Effector memory CD8-positive, alpha-beta T cell (primary cell): ENCODE results near the gene HPDL.
"Not testable (repeated sequence)": the region's sequence is repeated elsewhere in the genome, so short reads cannot be mapped to it uniquely, and the experiment has no call there.

Experiments used
- ATAC-seq: fragments of 150-1000 bp; cut with Tn5 transposase; replicated peaks from 2 replicates; pipeline ENCODE4 v1.10.0; 2021; ENCODE audit warnings: mild to moderate bottlenecking, moderate library complexity
- DNase-seq, 3 experiments: peaks; one replicate each; pipeline ENCODE4 v3.0.0; 2021
- H3K27ac Mint-ChIP-seq, 2 donors: one replicate each; pipeline ENCODE4 v1.8.0; 2022; ENCODE audit warnings: mild to moderate bottlenecking in 2 of 2, mixed read lengths in 2 of 2, moderate library complexity in 2 of 2
- H3K27me3 Mint-ChIP-seq, 2 donors: one replicate each; pipeline ENCODE4 v1.8.0; 2022; ENCODE audit warnings: mixed read lengths in 2 of 2
- H3K36me3 Mint-ChIP-seq: one replicate; pipeline ENCODE4 v1.8.0; 2022; ENCODE audit warnings: mild to moderate bottlenecking, moderate library complexity, mixed read lengths; ENCODE audit not compliant: insufficient read depth
- H3K4me1 Mint-ChIP-seq, 2 donors: one replicate each; pipeline ENCODE4 v1.8.0; 2022; ENCODE audit warnings: low read depth in 2 of 2, mixed read lengths in 2 of 2
- H3K4me3 Mint-ChIP-seq, 2 donors: one replicate each; pipeline ENCODE4 v1.8.0; 2022; ENCODE audit warnings: mild to moderate bottlenecking in 2 of 2, mixed read lengths in 2 of 2, moderate library complexity in 2 of 2
- H3K9me3 Mint-ChIP-seq, 2 donors: one replicate each; pipeline ENCODE4 v1.8.0; 2022; ENCODE audit warnings: mixed read lengths in 2 of 2

The HPDL gene

DNA sequence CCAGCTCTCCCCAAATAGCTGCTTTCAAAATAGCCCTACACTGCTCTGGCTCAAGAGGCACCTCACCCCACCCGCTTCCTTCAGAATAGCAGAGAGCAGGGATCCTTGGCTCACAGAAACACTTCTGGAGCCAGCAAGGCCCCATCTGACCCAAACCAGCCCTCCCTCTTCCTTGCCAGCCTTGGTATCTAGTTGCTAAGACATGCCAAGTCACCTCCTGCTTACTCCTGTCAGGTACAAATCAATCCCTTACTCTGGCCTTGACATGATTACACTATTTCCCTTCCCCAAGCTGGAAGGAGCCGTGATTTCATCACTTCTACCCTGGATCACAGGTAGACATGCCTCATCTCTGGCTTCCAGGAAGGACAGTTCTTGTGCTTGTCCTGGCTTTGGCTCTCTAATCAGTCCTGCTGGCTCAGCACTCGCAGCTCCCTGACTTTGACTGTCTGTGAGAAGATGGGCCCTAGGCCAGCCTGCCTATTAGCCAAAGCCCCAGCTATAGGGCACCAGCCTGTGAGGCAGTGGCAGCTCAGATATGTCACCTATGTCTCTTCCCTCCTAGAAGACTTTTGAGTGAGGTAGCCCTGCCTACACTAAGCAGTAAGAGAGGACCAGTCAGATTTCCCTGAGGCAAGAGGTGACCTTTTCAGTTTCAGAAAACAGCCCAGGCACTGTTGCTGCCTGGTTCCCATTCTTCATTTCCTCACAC is 22.4 kb downstream of the HPDL start:
- Mint-ChIP-seq H3K27ac (peak overlapping the region in 1 of 2 donors; percentile 52), H3K9me3 (no peaks in the 10 kb centered on the region), H3K4me3 (no peak overlapping the region), H3K36me3 (peaks cover 14% of the 10 kb centered on the region), H3K27me3 (no peaks in the 10 kb centered on the region), H3K4me1 (no peaks in the 10 kb centered on the region)
- no peak for ATAC-seq
- DNase-seq = no peak

DNA sequence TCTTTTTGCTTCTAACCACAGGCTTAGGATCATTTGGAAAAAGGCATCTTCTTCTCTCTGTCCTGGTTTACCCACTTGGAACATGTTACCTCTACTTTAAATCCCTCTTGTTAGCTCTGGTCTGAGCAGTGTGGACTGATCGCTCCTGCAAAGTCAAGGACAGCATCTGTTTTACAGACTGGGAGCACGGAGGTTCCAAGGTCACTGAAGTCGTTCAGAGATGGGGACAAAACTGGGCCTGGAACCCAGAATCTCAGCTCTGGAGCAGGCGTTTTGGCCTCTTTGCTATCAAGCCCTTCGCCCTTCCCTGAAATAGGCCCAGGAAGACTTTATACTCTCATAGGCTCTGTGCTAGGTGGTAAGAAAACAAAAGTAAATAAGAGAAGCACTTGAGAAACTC is 24.8 kb downstream of the HPDL start:
- H3K4me1 Mint-ChIP-seq = no peaks in the 10 kb centered on the region
- H3K9me3 Mint-ChIP-seq = no peaks in the 10 kb centered on the region
- H3K36me3 Mint-ChIP-seq = peaks cover under 1% of the 10 kb centered on the region
- H3K4me3 Mint-ChIP-seq = no peak overlapping the region
- no peak overlapping the region for H3K27ac Mint-ChIP-seq
- DNase-seq = no peak
- no peaks in the 10 kb centered on the region for H3K27me3 Mint-ChIP-seq
- ATAC-seq = no peak

DNA sequence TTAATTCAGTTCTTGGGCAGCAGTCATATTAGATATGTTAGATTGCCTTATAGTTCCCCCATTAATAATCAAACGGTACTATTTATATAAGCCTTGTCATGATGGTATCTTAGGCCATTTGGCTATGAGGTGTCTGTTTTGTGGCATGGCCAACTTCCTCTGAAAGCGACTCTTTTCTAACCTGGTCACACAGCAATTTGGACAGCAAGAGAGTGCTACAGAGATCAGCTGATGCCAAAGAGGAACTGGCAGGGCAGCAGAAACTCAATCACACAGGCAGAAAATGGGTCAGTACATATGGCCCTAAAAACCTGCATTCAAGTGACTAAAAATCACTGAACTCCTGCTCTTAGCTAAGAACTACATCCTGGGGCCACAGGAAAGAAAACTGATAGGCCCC is 27.0 kb downstream of the HPDL start:
- DNase-seq (no peak), ATAC-seq (no peak)
- H3K36me3 Mint-ChIP-seq = no peaks in the 10 kb centered on the region
- no peak overlapping the region for H3K27ac Mint-ChIP-seq
- no peaks in the 10 kb centered on the region for H3K4me1 Mint-ChIP-seq
- no peaks in the 10 kb centered on the region for H3K9me3 Mint-ChIP-seq
- H3K4me3 Mint-ChIP-seq = no peak overlapping the region
- H3K27me3 Mint-ChIP-seq = no peaks in the 10 kb centered on the region

DNA sequence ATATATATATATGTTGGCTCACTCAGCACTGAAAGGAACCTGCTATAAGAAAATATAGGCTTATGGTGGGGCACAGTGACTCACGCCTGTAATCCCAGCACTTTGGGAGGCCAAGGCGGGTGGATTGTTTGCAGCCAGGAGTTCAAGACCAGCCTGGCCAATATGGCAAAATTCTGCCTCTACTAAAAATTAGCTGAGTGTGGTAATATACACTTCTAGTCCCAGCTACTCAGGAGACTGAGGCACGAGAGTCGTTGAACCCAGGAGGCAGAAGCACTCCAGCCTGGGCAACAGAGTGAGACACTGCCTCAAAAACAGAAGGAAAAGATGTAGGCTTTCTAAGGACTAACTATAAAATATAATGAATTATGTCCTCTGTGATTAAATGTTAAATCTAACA is 28.1 kb downstream of the HPDL start:
- H3K27ac Mint-ChIP-seq = peak overlapping the region in 1 of 2 donors; percentile 57
- H3K4me3 Mint-ChIP-seq = no peak overlapping the region
- no peaks in the 10 kb centered on the region for H3K27me3 Mint-ChIP-seq
- peaks cover 0 to 1% of the 10 kb centered on the region in 2 donors for H3K4me1 Mint-ChIP-seq
- no peaks in the 10 kb centered on the region for H3K9me3 Mint-ChIP-seq
- no peaks in the 10 kb centered on the region for H3K36me3 Mint-ChIP-seq
- DNase-seq (no peak), ATAC-seq (no peak)

DNA sequence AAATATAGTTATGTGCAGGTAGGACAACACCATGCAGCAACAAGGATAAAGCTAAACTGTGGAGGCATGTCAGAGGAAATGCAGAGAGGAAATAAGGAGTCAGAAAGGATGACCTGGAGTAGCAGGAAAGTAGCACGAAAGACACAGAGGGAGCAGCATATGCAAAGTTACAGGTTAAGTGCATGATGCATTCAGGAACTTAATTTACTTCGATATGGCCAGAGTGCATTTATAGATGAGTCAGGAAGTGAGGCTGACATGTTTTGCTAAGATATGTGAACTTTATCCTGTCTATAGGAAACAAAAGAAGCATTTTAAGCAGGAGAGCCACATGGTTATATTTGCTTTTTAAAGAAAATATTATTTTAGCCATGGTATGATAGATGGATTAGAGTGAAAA is 29.0 kb downstream of the HPDL start:
- no peak for DNase-seq
- ATAC-seq = no peak
- no peaks in the 10 kb centered on the region for H3K9me3 Mint-ChIP-seq
- no peaks in the 10 kb centered on the region for H3K36me3 Mint-ChIP-seq
- peaks cover 0 to 3% of the 10 kb centered on the region in 2 donors for H3K4me1 Mint-ChIP-seq
- H3K27me3 Mint-ChIP-seq = no peaks in the 10 kb centered on the region
- H3K4me3 Mint-ChIP-seq = no peak overlapping the region
- no peak overlapping the region for H3K27ac Mint-ChIP-seq

DNA sequence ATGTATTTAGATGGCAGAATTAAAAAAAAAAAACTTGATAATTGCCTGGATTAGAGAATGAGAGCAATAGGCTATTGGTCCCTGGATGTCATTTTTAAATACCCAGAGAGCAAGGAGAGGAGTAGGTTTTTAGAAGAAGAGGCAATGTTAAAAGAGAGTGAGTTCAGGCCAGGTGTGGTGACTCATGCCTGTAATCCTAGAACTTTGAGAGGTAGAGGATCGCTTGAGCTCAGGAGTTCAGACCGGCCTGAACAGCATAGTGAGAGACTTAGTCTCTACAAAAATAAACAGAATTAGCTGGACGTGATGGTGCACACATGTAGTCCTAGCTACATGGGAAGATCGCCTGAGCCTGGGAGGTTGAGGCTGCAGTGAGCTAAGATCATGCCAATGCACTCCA is 29.5 kb downstream of the HPDL start:
- Mint-ChIP-seq H3K27me3 (no peaks in the 10 kb centered on the region), H3K4me1 (peaks cover 0 to 3% of the 10 kb centered on the region in 2 donors), H3K27ac (no peak overlapping the region), H3K4me3 (no peak overlapping the region), H3K9me3 (no peaks in the 10 kb centered on the region), H3K36me3 (no peaks in the 10 kb centered on the region)
- DNase-seq (no peak), ATAC-seq (no peak)

DNA sequence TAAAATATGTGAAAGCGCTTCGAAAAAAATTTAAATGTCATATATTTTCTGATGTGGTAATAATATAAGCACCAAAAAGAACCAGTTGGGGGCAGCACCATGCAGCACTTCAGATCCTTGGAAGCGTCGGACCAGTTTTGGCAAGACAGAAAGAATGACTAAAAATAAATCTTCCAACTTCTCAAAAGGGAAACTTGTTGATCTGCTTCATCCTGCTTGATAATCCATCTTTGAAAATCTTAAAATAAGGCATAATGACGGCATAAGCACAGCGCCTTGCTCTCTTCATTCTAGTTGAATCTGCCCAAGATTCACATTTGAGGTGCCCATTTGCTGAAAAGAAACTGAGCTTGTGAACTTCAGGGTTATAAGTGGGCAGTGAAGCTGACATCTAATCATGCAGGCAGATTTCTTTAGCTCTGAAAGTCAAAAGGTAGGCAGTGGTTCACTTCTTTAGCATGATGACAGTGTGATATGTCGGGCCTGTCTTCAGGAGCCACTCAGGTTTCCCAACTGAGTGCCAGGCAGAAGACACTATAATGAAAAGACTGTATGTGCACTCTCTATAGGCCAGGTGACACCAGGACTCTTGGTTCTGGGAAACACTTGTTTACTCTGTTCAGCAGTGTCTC is 33.3 kb downstream of the HPDL start:
- Mint-ChIP-seq H3K27me3 (no peaks in the 10 kb centered on the region), H3K36me3 (no peaks in the 10 kb centered on the region), H3K4me3 (no peak overlapping the region), H3K9me3 (no peaks in the 10 kb centered on the region), H3K4me1 (peaks cover 0 to 3% of the 10 kb centered on the region in 2 donors), H3K27ac (no peak overlapping the region)
- ATAC-seq = peak; percentile 54
- peak; percentile 36 to 46 (median 39) for DNase-seq

DNA sequence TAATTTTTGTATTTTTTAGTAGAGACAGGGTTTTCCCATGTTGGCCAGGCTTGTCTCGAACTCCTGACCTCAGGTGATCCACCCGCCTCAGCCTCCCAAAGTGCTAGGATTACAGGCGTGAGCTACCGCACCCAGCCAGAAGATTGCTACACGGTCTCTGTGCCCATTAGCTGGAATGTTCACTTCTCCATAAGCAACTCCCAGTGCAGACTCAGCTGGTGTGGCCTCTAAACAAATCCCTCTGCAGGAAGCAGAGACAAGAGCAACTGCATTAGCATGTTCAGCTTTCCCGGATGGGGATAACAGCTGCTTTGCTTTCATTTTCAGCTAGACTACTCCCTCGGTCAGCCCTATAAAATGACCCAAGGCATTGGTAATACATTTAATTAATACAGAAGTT is 34.3 kb downstream of the HPDL start:
- not testable (repeated sequence) for H3K4me3 Mint-ChIP-seq, H3K27ac Mint-ChIP-seq, H3K4me1 Mint-ChIP-seq, H3K27me3 Mint-ChIP-seq, H3K36me3 Mint-ChIP-seq, DNase-seq, ATAC-seq, H3K9me3 Mint-ChIP-seq

DNA sequence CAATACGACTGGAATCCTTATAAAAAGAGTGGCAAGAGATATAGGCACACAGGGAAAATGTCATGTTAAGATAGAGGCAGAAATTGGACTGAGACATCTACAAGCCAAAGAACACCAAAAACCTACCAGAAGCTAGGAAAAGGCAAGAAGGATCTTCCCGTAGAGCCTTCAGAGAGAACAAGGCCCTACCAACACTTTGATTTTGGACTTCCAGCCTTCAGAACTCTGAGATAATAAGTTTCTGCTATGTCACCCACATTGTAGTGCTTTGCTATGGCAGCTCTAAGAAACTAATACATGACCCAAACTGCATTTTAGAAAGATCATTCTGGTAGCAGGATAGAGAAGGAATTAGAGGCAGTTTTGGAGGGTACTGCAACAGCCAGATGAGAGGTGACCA is 37.6 kb downstream of the HPDL start:
- H3K4me3 Mint-ChIP-seq = no peak overlapping the region
- no peaks in the 10 kb centered on the region for H3K9me3 Mint-ChIP-seq
- ATAC-seq (no peak), DNase-seq (no peak)
- H3K4me1 Mint-ChIP-seq = peaks cover 0 to 3% of the 10 kb centered on the region in 2 donors
- H3K27me3 Mint-ChIP-seq = no peaks in the 10 kb centered on the region
- H3K27ac Mint-ChIP-seq = peak overlapping the region in 1 of 2 donors; percentile 33
- no peaks in the 10 kb centered on the region for H3K36me3 Mint-ChIP-seq

DNA sequence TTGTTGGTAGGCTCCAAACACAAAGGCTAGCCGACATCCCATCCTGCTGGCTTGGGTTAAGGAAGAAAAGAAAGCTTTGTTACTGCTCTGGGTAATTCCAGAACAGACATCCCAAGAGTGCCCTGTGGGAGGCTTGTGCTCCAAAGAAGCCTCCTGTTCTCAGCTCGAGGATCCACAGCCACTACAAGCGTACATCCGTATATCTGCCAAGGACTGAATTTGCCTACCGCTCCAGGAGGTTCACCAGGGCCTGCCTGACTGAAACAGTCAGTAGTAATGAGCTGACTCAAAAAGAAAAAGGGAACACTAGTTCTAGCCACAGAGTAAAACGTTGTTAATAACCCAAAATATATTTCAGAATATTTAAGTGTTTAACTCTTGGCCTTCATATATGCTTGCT is 38.4 kb downstream of the HPDL start:
- Mint-ChIP-seq H3K36me3 (no peaks in the 10 kb centered on the region), H3K27ac (no peak overlapping the region), H3K27me3 (no peaks in the 10 kb centered on the region), H3K4me1 (no peaks in the 10 kb centered on the region), H3K9me3 (no peaks in the 10 kb centered on the region), H3K4me3 (no peak overlapping the region)
- no peak for DNase-seq
- no peak for ATAC-seq

DNA sequence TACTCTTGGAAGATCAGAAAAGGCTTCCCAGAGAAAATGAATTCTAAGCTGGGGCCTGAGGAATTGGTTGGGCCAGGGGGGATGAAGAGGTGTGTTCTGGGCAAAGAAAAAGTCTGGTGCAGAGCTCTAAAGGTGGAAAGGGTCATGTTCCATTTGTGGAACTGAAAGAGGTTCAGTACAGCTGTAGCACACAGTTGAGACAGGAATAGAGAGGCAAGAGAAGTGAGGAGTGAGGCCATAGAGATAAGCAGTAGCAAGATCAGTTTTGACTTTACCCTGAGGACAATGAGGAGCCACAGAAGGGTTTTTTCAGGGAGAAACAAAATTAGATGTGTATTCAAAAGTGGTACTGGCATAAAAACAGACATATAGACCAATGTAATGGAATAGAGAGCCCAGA is 43.9 kb downstream of the HPDL start:
- Mint-ChIP-seq H3K27ac (no peak overlapping the region), H3K9me3 (no peaks in the 10 kb centered on the region), H3K36me3 (no peaks in the 10 kb centered on the region), H3K27me3 (no peaks in the 10 kb centered on the region), H3K4me3 (no peak overlapping the region), H3K4me1 (peaks cover 0 to 3% of the 10 kb centered on the region in 2 donors)
- ATAC-seq = no peak
- no peak for DNase-seq

DNA sequence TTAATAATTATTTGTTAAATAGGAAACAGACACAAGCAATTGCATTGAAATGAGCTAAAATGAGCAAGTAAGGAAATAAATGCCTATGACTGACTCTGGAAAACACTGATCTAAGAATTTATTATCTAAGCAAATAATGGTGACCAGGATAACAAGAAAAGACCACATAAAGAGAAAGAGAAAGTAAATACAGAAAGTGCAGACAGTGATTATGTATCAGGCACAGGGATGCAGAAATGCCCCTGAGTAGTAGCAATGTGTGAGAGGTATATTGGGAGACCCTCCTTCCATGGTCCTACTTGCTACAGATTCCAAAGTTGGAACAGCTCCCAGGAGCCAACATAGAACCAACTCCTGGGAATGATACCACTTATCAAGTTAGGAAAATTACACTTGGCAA is 46.9 kb downstream of the HPDL start:
- H3K4me1 Mint-ChIP-seq = peaks cover 0 to 3% of the 10 kb centered on the region in 2 donors
- H3K36me3 Mint-ChIP-seq = no peaks in the 10 kb centered on the region
- DNase-seq (no peak), ATAC-seq (no peak)
- H3K27ac Mint-ChIP-seq = no peak overlapping the region
- no peaks in the 10 kb centered on the region for H3K27me3 Mint-ChIP-seq
- H3K4me3 Mint-ChIP-seq = no peak overlapping the region
- H3K9me3 Mint-ChIP-seq = no peaks in the 10 kb centered on the region

DNA sequence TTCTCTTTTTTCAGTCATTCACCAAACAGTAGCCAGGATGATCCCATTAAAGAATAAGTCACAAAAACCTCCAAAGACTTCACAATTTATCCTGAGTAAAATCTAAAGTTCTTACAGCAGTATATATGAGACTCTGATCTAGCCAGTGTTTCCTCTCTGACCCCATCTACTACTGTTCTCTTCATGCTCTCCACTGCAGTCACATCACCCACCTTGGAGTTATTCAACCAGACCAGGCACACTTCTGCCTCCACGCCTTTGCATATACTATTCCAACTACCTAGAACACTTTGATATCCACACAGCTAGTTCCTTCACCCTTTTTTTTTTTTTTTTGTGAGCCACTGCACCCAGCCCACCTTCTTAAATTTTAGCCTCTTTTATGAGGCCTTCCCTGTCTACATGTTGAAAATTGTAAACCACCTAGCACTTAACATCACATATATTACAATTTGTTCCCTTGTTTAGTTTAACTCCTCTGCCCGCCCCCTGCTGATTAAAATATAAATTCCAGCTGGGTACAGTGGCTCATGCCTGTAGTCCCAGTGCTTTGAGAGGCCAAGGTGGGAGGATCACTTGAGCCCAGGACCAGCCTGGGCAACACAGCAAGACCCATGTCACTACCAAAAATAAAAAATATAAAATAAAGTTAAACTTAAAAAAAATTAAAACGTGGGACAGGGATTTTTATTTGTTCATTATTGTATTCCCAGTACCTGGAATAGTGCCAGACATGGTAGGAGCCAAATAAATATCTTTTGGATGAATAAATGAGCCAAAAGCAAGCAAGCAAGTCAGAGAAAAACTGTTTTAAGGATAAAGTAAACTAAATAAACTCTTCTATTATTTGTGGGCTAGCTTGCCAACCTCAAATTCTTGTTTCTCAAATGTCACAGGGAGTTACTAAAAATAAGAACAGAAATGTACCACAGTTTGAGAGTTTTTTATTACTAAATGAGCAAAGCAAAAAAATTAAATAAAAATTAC is 48.7 kb downstream of the HPDL start:
- DNase-seq (no peak), ATAC-seq (no peak)
- no peak overlapping the region for H3K27ac Mint-ChIP-seq

More for the DNA sequence above, 48.7 kb downstream of the HPDL start:
- peaks cover 0 to 3% of the 10 kb centered on the region in 2 donors for H3K4me1 Mint-ChIP-seq
- no peaks in the 10 kb centered on the region for H3K9me3 Mint-ChIP-seq
- H3K36me3 Mint-ChIP-seq = no peaks in the 10 kb centered on the region
- no peak overlapping the region for H3K4me3 Mint-ChIP-seq
- H3K27me3 Mint-ChIP-seq = no peaks in the 10 kb centered on the region
